ENCODE data around the gene PCBD1. TPM values are rescaled to one million over a fixed set of nuclear protein-coding genes. Genes with fewer than 3 reads are reported as not detected.

The PCBD1 gene
- total RNA-seq, 2 experiments from 2014 or later = 4.7 to 4.8 TPM

- no peak for TF ChIP-seq CTCF (IDR thresholded peaks at IDR 0.05)
- H3K27me3 ChIP-seq (ENCODE audit: control insufficient read depth in 1 of 2, insufficient read depth in 2 of 2, low read length in 2 of 2) = no peaks in the 10 kb centered on the region
- H3K27me3 Mint-ChIP-seq = no peaks in the 10 kb centered on the region
- no peaks in the 10 kb centered on the region for H3K36me3 ChIP-seq (ENCODE audit: insufficient read depth, low read length)
- intact Hi-C loops (cut with DNase I, micrococcal nuclease) = no loop called here
- no peak overlapping the region for H3K4me3 Mint-ChIP-seq
- H3K27ac ChIP-seq (ENCODE audit: low read depth in 1 of 2, low read length in 2 of 2) = no peak overlapping the region
- no peak for DNase-seq
- H3K36me3 Mint-ChIP-seq (ENCODE audit: low read depth) = no peaks in the 10 kb centered on the region
- H3K9me3 Mint-ChIP-seq = no peaks in the 10 kb centered on the region
- no peak overlapping the region for H3K27ac Mint-ChIP-seq
- no peaks in the 10 kb centered on the region for H3K4me1 Mint-ChIP-seq (ENCODE audit: low read depth)
- H3K4me3 ChIP-seq (ENCODE audit: low read length) = no peak overlapping the region
- POLR2A ChIA-PET = no interaction called here
- CTCF ChIA-PET = no interaction called here
- H3K9me3 ChIP-seq (ENCODE audit: control insufficient read depth in 1 of 2, insufficient read depth in 1 of 2, low read length in 2 of 2) = no peaks in the 10 kb centered on the region
- H3K4me1 ChIP-seq (ENCODE audit: insufficient read depth, low read length) = no peaks in the 10 kb centered on the region
- ATAC-seq (ENCODE audit: poor library complexity) = no peak
Observed at GRCh38 chr10:70932392-70933196, 44.2 kb upstream of the PCBD1 start.

- POLR2A ChIA-PET = no interaction called here
- H3K4me3 Mint-ChIP-seq = no peak overlapping the region
- TF ChIP-seq CTCF (IDR thresholded peaks at IDR 0.05) = no peak
- no peaks in the 10 kb centered on the region for H3K36me3 Mint-ChIP-seq (ENCODE audit: low read depth)
- intact Hi-C loops (cut with DNase I, micrococcal nuclease) = no loop called here
- Histone ChIP-seq H3K9me3 (ENCODE audit: control insufficient read depth in 1 of 2, insufficient read depth in 1 of 2, low read length in 2 of 2) (no peaks in the 10 kb centered on the region), H3K4me3 (ENCODE audit: low read length) (no peak overlapping the region), H3K4me1 (ENCODE audit: insufficient read depth, low read length) (no peaks in the 10 kb centered on the region), H3K36me3 (ENCODE audit: insufficient read depth, low read length) (no peaks in the 10 kb centered on the region), H3K27me3 (ENCODE audit: control insufficient read depth in 1 of 2, insufficient read depth in 2 of 2, low read length in 2 of 2) (no peaks in the 10 kb centered on the region), H3K27ac (ENCODE audit: low read depth in 1 of 2, low read length in 2 of 2) (no peak overlapping the region)
- H3K9me3 Mint-ChIP-seq = no peaks in the 10 kb centered on the region
- DNase-seq (no peak), ATAC-seq (ENCODE audit: poor library complexity) (no peak)
- no peaks in the 10 kb centered on the region for H3K4me1 Mint-ChIP-seq (ENCODE audit: low read depth)
- H3K27ac Mint-ChIP-seq = no peak overlapping the region
- no peaks in the 10 kb centered on the region for H3K27me3 Mint-ChIP-seq
- CTCF ChIA-PET = no interaction called here
Observed at GRCh38 chr10:70931168-70931815, 42.9 kb upstream of the PCBD1 start.

- ChIA-PET POLR2A (no interaction called here), CTCF (no interaction called here)
- H3K4me3 Mint-ChIP-seq = no peak overlapping the region
Observed at GRCh38 chr10:70930263-70931000, 42.1 kb upstream of the PCBD1 start.

More at GRCh38 chr10:70930263-70931000, 42.1 kb upstream of the PCBD1 start:
- intact Hi-C loops (cut with DNase I, micrococcal nuclease) = no loop called here
- Histone ChIP-seq H3K9me3 (ENCODE audit: control insufficient read depth in 1 of 2, insufficient read depth in 1 of 2, low read length in 2 of 2) (no peaks in the 10 kb centered on the region), H3K27ac (ENCODE audit: low read depth in 1 of 2, low read length in 2 of 2) (no peak overlapping the region), H3K36me3 (ENCODE audit: insufficient read depth, low read length) (no peaks in the 10 kb centered on the region), H3K4me1 (ENCODE audit: insufficient read depth, low read length) (peaks cover 5% of the 10 kb centered on the region), H3K27me3 (ENCODE audit: control insufficient read depth in 1 of 2, insufficient read depth in 2 of 2, low read length in 2 of 2) (no peaks in the 10 kb centered on the region), H3K4me3 (ENCODE audit: low read length) (no peak overlapping the region)
- TF ChIP-seq CTCF (IDR thresholded peaks at IDR 0.05) = no peak
- H3K27ac Mint-ChIP-seq = no peak overlapping the region
- H3K36me3 Mint-ChIP-seq (ENCODE audit: low read depth) = no peaks in the 10 kb centered on the region
- no peaks in the 10 kb centered on the region for H3K9me3 Mint-ChIP-seq
- H3K4me1 Mint-ChIP-seq (ENCODE audit: low read depth) = no peaks in the 10 kb centered on the region
- DNase-seq (no peak), ATAC-seq (ENCODE audit: poor library complexity) (no peak)
- H3K27me3 Mint-ChIP-seq = no peaks in the 10 kb centered on the region

Measured in CD4-positive, alpha-beta T cell (primary cell).